Subcutaneous adipose tissue (tissue), 4 donors: ENCODE results near the gene IFIT2. TPM values are rescaled to one million over a fixed set of nuclear protein-coding genes. Genes with fewer than 3 reads are reported as not detected.

Experiments
- CTCF ChIP-seq: fragments of 450-650 bp; IDR thresholded peaks from one replicate; pipeline ENCODE4 v1.5.1; 2016; ENCODE audit warnings: low read depth, mild to moderate bottlenecking, control low read depth, antibody characterized with exemption, moderate library complexity
- total RNA-seq, 4 donors: library from RNA; depleted of rRNA; stranded (reverse); fragments of >200 nt; gene quantifications; one replicate each; pipeline ENCODE4 v1.1.0, GENCODE V29; 2016

IFIT2 gene
- total RNA-seq, 4 donors from 2014 or later: 2.3 to 10.9 (median 8.6) TPM

GRCh38 chr10:89296220-89296648 is 5.6 kb upstream of the IFIT2 start:
- TF ChIP-seq CTCF: no peak

- TF ChIP-seq CTCF: no peak
These were observed 4.5 kb upstream of the IFIT2 start for GRCh38 chr10:89297356-89297755.

DNA sequence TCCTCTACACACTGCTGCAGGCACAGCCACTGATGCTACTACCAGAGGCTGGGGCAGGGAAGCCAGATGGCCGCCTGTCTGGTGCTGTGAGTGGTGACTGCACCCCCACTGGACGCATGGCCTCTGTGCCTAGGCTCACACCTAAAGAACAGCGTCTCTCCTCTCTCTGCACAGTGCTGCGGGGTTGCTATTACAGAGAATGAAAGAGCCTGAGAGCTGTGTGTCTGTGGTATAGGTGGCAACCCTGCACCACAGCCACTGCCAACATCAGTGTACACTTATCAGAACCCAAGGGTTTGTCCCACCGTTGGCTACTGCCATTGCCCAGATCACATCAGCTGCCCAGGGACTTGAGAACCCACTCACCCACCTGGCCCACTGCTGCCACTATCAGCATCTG is 4.1 kb upstream of the IFIT2 start:
- TF ChIP-seq CTCF: no peak

- no peak for TF ChIP-seq CTCF
These were observed 2.8 kb upstream of the IFIT2 start for GRCh38 chr10:89299031-89299430.

DNA sequence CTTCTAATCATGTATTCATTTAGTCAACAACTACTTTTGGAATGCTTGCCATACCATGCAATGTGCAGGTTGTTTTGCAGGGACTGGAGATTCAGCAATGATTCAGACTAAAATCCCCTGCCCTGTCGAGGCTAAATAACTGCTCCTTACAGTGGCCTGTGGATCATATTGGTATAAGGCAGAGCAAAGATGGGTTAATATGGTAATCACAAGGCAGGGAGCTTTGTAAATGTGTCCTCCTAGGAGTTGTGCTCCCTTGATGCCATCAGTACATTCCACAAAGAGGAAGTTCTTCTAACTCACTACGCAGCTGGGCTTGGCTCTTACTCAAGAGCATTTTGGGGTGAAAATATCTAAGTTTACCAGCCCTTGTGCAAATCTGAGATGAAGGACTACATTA is 614 bp upstream of the IFIT2 start:
- TF ChIP-seq CTCF: no peak

GRCh38 chr10:89302625-89303024 is 779 bp downstream of the IFIT2 start:
- no peak for TF ChIP-seq CTCF

DNA sequence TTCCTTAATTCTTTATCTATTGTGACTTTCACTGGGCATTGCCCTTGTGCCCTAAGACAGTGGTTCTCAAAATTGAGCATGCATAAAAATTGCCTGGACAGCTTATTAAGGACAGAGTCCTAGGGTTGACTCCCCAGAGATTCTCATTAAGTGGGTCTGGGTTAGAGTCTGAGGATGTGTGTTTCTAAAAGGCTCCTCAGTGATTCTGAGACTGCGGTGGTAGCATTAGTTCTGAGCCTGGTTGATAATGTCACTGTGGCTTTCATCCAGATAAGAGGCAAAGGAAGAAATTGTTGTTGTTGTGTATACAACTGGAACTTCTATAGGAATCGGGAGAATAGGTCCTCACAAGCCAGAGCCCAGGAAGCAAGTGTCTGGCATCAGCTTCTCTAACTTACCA is 1.3 kb downstream of the IFIT2 start:
- no peak for TF ChIP-seq CTCF
